HEK293T (cell line): Measurements from ENCODE around the gene USP6.

Experiments
- FOXM1 ChIP-seq: fragments of 450-650 bp; IDR thresholded peaks from 2 replicates; pipeline ENCODE4 v1.6.1; 2017; ENCODE audit warnings: mild to moderate bottlenecking, borderline replicate concordance
- TARDBP ChIP-seq: fragments of 450-650 bp; IDR thresholded peaks from 2 replicates; pipeline ENCODE4 v1.6.1; 2016

DNA sequence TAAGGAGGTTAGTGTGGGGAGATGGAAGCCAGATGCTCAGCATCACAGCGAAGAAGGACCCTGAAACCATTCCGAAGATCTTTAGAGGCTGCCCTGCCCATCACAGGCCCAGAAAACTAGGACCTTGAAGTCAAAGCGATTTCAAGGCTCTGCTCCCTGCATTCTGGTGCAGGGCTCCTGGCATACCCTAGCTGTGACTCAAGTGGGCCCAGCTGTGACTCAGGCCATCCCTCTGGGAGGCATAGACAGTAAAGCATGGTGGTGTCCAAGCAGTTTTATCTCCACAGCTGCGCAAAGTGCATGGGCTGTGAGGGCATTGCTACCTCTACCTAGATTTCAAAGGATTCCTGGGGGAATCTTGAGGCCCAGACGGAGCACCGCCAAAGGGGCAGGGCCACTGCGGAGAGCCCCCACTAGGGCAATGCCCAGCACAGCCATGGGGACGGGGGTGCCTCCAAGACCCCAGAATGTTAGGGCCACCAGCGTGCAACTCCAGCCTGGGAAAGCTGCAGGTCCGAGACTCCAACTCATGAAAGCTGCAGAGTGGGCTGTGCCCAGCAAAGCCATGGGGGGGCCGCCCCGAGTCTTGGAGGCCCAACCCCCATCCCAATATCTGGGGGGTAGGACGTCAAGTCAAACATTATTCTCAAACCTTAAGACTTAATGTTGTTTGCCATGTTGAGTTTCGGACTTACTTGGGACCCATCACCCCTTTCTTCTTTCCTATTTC lies 87.5 kb downstream of the USP6 start:
- TF ChIP-seq TARDBP: no peak
- TF ChIP-seq FOXM1: no peak
